ENCODE measurements around the gene ADORA1.

ADORA1 gene

GRCh38 chr1:203177470-203178039 is 50.0 kb downstream of the ADORA1 start:
- Histone ChIP-seq H3K36me3 (ENCODE audit: control insufficient read depth, insufficient read depth, low read length) (no peaks in the 10 kb centered on the region), H3K4me1 (ENCODE audit: control insufficient read depth, insufficient read depth, low read length) (peaks cover 4% of the 10 kb centered on the region; the same call in 1 of the 2 replicates), H3K27me3 (ENCODE audit: control insufficient read depth, insufficient read depth, low read length) (no peaks in the 10 kb centered on the region), H3K9me3 (ENCODE audit: control insufficient read depth, insufficient read depth, low read length) (no peaks in the 10 kb centered on the region), H3K4me3 (ENCODE audit: low read depth, low read length) (no peak overlapping the region), H3K9ac (ENCODE audit: low read depth, low read length) (no peak overlapping the region), H3K27ac (ENCODE audit: low read depth, low read length) (peak overlapping the region; percentile 95)

- no peaks in the 10 kb centered on the region for H3K36me3 ChIP-seq (ENCODE audit: control insufficient read depth, insufficient read depth, low read length)
- no peaks in the 10 kb centered on the region for H3K9me3 ChIP-seq (ENCODE audit: control insufficient read depth, insufficient read depth, low read length)
- no peak overlapping the region for H3K9ac ChIP-seq (ENCODE audit: low read depth, low read length)
- H3K27me3 ChIP-seq (ENCODE audit: control insufficient read depth, insufficient read depth, low read length) = no peaks in the 10 kb centered on the region
- peaks cover 4% of the 10 kb centered on the region; the same call in 1 of the 2 replicates for H3K4me1 ChIP-seq (ENCODE audit: control insufficient read depth, insufficient read depth, low read length)
- no peak overlapping the region for H3K4me3 ChIP-seq (ENCODE audit: low read depth, low read length)
- H3K27ac ChIP-seq (ENCODE audit: low read depth, low read length) = peak overlapping the region; percentile 95
Measured at GRCh38 chr1:203178083-203178482, 50.6 kb downstream of the ADORA1 start.

- Histone ChIP-seq H3K4me3 (ENCODE audit: low read depth, low read length) (no peak overlapping the region), H3K27ac (ENCODE audit: low read depth, low read length) (peak overlapping the region; percentile 95), H3K9ac (ENCODE audit: low read depth, low read length) (no peak overlapping the region)
Measured at GRCh38 chr1:203178821-203179666, 51.5 kb downstream of the ADORA1 start.

GRCh38 chr1:203179667-203180005 is 52.1 kb downstream of the ADORA1 start:
- Histone ChIP-seq H3K36me3 (ENCODE audit: control insufficient read depth, insufficient read depth, low read length) (no peaks in the 10 kb centered on the region), H3K9ac (ENCODE audit: low read depth, low read length) (no peak overlapping the region), H3K4me3 (ENCODE audit: low read depth, low read length) (no peak overlapping the region), H3K27me3 (ENCODE audit: control insufficient read depth, insufficient read depth, low read length) (no peaks in the 10 kb centered on the region), H3K4me1 (ENCODE audit: control insufficient read depth, insufficient read depth, low read length) (peaks cover 4% of the 10 kb centered on the region; the same call in 1 of the 2 replicates), H3K27ac (ENCODE audit: low read depth, low read length) (no peak overlapping the region), H3K9me3 (ENCODE audit: control insufficient read depth, insufficient read depth, low read length) (no peaks in the 10 kb centered on the region)

More at GRCh38 chr1:203178821-203179666, 51.5 kb downstream of the ADORA1 start:
- peaks cover 4% of the 10 kb centered on the region; the same call in 1 of the 2 replicates for H3K4me1 ChIP-seq (ENCODE audit: control insufficient read depth, insufficient read depth, low read length)
- H3K27me3 ChIP-seq (ENCODE audit: control insufficient read depth, insufficient read depth, low read length) = no peaks in the 10 kb centered on the region
- no peaks in the 10 kb centered on the region for H3K36me3 ChIP-seq (ENCODE audit: control insufficient read depth, insufficient read depth, low read length)
- H3K9me3 ChIP-seq (ENCODE audit: control insufficient read depth, insufficient read depth, low read length) = no peaks in the 10 kb centered on the region

GRCh38 chr1:203180611-203181330 is 53.2 kb downstream of the ADORA1 start:
- H3K36me3 ChIP-seq (ENCODE audit: control insufficient read depth, insufficient read depth, low read length) = no peaks in the 10 kb centered on the region
- H3K27me3 ChIP-seq (ENCODE audit: control insufficient read depth, insufficient read depth, low read length) = no peaks in the 10 kb centered on the region
- H3K4me3 ChIP-seq (ENCODE audit: low read depth, low read length) = no peak overlapping the region
- no peak overlapping the region for H3K9ac ChIP-seq (ENCODE audit: low read depth, low read length)
- H3K9me3 ChIP-seq (ENCODE audit: control insufficient read depth, insufficient read depth, low read length) = no peaks in the 10 kb centered on the region
- H3K27ac ChIP-seq (ENCODE audit: low read depth, low read length) = no peak overlapping the region
- peaks cover 9% of the 10 kb centered on the region; the same call in 1 of the 2 replicates for H3K4me1 ChIP-seq (ENCODE audit: control insufficient read depth, insufficient read depth, low read length)

GRCh38 chr1:203181586-203182386 is 54.3 kb downstream of the ADORA1 start:
- Histone ChIP-seq H3K27ac (ENCODE audit: low read depth, low read length) (no peak overlapping the region), H3K9ac (ENCODE audit: low read depth, low read length) (no peak overlapping the region)

GRCh38 chr1:203182387-203182953 is 54.9 kb downstream of the ADORA1 start:
- no peaks in the 10 kb centered on the region for H3K36me3 ChIP-seq (ENCODE audit: control insufficient read depth, insufficient read depth, low read length)
- H3K4me1 ChIP-seq (ENCODE audit: control insufficient read depth, insufficient read depth, low read length) = peaks cover 25% of the 10 kb centered on the region
- H3K27me3 ChIP-seq (ENCODE audit: control insufficient read depth, insufficient read depth, low read length) = 0 out of 2 replicates have a peak, but pooled peaks cover 5% of the 10 kb centered on the region
- H3K9ac ChIP-seq (ENCODE audit: low read depth, low read length) = no peak overlapping the region
- H3K27ac ChIP-seq (ENCODE audit: low read depth, low read length) = no peak overlapping the region
- H3K4me3 ChIP-seq (ENCODE audit: low read depth, low read length) = no peak overlapping the region
- no peaks in the 10 kb centered on the region for H3K9me3 ChIP-seq (ENCODE audit: control insufficient read depth, insufficient read depth, low read length)

More at GRCh38 chr1:203181586-203182386, 54.3 kb downstream of the ADORA1 start:
- Histone ChIP-seq H3K36me3 (ENCODE audit: control insufficient read depth, insufficient read depth, low read length) (no peaks in the 10 kb centered on the region), H3K4me3 (ENCODE audit: low read depth, low read length) (no peak overlapping the region), H3K4me1 (ENCODE audit: control insufficient read depth, insufficient read depth, low read length) (peaks cover 18% of the 10 kb centered on the region), H3K27me3 (ENCODE audit: control insufficient read depth, insufficient read depth, low read length) (0 out of 2 replicates have a peak, but pooled peaks cover 2% of the 10 kb centered on the region), H3K9me3 (ENCODE audit: control insufficient read depth, insufficient read depth, low read length) (no peaks in the 10 kb centered on the region)

- Histone ChIP-seq H3K9ac (ENCODE audit: low read depth, low read length) (no peak overlapping the region), H3K4me1 (ENCODE audit: control insufficient read depth, insufficient read depth, low read length) (peaks cover 23% of the 10 kb centered on the region), H3K27me3 (ENCODE audit: control insufficient read depth, insufficient read depth, low read length) (0 out of 2 replicates have a peak, but pooled peaks cover 5% of the 10 kb centered on the region)
Measured at GRCh38 chr1:203183828-203184227, 56.3 kb downstream of the ADORA1 start.

GRCh38 chr1:203184467-203184866 is 56.9 kb downstream of the ADORA1 start:
- Histone ChIP-seq H3K9me3 (ENCODE audit: control insufficient read depth, insufficient read depth, low read length) (no peaks in the 10 kb centered on the region), H3K27me3 (ENCODE audit: control insufficient read depth, insufficient read depth, low read length) (0 out of 2 replicates have a peak, but pooled peaks cover 5% of the 10 kb centered on the region), H3K4me1 (ENCODE audit: control insufficient read depth, insufficient read depth, low read length) (peaks cover 23% of the 10 kb centered on the region), H3K9ac (ENCODE audit: low read depth, low read length) (no peak overlapping the region), H3K36me3 (ENCODE audit: control insufficient read depth, insufficient read depth, low read length) (no peaks in the 10 kb centered on the region), H3K27ac (ENCODE audit: low read depth, low read length) (no peak overlapping the region), H3K4me3 (ENCODE audit: low read depth, low read length) (no peak overlapping the region)

More at GRCh38 chr1:203183828-203184227, 56.3 kb downstream of the ADORA1 start:
- Histone ChIP-seq H3K36me3 (ENCODE audit: control insufficient read depth, insufficient read depth, low read length) (no peaks in the 10 kb centered on the region), H3K9me3 (ENCODE audit: control insufficient read depth, insufficient read depth, low read length) (no peaks in the 10 kb centered on the region), H3K4me3 (ENCODE audit: low read depth, low read length) (no peak overlapping the region), H3K27ac (ENCODE audit: low read depth, low read length) (no peak overlapping the region)

GRCh38 chr1:203185061-203185461 is 57.5 kb downstream of the ADORA1 start:
- Histone ChIP-seq H3K27ac (ENCODE audit: low read depth, low read length) (no peak overlapping the region), H3K27me3 (ENCODE audit: control insufficient read depth, insufficient read depth, low read length) (0 out of 2 replicates have a peak, but pooled peaks cover 5% of the 10 kb centered on the region), H3K36me3 (ENCODE audit: control insufficient read depth, insufficient read depth, low read length) (no peaks in the 10 kb centered on the region), H3K4me1 (ENCODE audit: control insufficient read depth, insufficient read depth, low read length) (peaks cover 23% of the 10 kb centered on the region), H3K9ac (ENCODE audit: low read depth, low read length) (no peak overlapping the region), H3K4me3 (ENCODE audit: low read depth, low read length) (no peak overlapping the region), H3K9me3 (ENCODE audit: control insufficient read depth, insufficient read depth, low read length) (no peaks in the 10 kb centered on the region)
